GM18511 (cell line): Measurements from ENCODE around the gene PKNOX1.
"Not testable (repeated sequence)": the region's sequence is repeated elsewhere in the genome, so short reads cannot be mapped to it uniquely, and the experiment has no call there.

Experiments
- ATAC-seq: cut with Tn5 transposase; IDR thresholded peaks from one replicate; pipeline ENCODE4 v1.9.1; 2021; ENCODE audit warnings: mild to moderate bottlenecking, moderate library complexity; ENCODE audit not compliant: unreplicated experiment

The PKNOX1 gene

DNA sequence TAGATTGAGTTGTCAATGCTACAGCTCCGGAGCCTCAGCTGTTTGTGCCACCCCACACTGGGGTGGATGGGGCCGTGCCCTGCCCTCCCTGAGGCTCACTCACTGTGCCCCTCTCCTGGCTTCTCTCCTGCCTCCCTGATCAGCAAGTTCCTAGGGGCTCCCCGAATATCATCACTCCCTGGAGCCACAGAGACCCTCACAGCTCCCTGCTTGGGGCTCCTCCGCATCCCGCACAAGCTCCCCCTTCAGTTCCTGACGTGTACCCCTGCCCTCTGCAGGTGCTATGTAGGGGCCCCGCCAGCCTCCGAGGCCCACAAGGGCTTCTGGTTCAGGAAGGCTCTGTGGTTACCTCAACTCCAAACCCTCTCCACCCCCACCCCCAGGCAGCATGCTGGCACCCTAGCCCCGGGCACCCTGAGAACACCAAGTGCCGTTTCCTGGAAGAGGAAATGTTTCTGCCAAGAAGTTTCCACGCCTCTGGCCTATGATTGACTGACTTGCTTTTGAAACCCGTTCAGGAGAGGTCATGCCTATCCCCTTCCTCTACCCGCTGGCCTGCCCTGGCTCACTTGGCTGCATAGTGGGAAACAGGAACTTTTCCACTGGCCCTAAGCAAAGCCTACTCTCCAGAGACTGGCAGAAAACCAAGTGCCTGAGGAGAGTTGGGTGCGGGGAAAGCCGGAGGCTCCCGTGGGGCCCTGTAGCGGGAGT, 71.0 kb downstream of the PKNOX1 start:
- not testable (repeated sequence) for ATAC-seq

DNA sequence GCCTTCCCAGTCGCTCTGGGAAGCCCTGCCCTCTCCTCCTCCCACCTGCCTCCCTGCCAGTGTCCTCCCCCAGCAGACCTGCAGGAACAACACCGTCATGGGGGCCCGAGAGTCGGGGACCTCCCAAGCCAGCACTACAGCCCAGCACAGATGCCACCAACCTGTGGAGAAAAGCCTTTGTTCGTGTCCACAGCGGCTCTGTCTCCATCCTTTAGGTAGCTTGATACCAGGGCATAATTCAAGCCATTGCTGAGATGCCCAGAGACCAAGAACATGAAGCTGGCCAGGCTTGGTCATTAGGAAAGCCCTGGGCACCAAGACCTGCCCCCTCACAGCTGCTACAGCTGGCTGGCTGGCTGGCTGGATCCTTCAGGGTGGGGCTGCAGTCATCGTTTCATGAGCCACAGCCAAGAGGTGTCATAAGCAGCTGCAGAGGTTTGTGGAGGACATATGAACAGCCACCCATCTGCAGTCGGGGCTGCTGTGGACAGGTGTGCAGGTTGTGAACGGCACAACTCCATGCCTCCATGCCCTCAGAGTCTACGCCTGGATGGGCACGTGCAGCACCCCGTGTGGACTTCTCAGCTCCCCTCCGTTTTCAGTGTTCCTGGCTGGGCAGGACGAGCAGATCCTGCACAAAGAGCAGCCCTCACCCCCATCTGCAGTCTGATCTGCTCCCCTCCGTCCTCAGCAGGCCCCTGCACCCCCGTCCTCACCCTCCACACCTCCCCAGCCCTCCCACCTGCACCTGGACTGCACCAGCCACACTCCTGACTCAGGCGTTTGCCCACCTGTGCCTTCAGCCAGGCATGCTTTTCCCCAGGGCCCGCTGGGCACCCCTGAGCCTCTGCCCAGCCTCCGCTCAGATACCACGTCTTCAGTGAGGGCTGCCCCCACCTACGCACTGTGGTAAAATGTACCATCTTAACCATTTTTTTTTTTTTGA, 71.8 kb downstream of the PKNOX1 start:
- ATAC-seq: not testable (repeated sequence)

DNA sequence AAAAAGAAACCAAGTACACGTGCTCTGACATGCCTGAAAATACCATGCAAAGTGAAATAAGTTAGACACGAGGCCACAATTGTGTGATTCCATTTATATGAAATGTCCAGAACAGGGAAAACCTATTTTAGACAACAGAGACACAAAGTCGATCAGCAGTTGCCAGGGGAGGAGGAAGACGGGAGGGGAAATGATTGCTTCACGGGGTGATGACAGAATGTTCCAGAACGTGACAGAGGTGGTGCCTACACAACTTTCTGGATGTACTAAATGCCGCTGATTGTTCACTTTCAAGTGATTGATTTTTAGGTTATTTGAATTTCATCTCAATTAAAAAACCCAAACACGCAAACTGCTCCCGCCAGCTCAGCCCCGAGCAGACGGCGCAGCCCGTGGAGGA, 78.8 kb downstream of the PKNOX1 start:
- ATAC-seq: not testable (repeated sequence)

DNA sequence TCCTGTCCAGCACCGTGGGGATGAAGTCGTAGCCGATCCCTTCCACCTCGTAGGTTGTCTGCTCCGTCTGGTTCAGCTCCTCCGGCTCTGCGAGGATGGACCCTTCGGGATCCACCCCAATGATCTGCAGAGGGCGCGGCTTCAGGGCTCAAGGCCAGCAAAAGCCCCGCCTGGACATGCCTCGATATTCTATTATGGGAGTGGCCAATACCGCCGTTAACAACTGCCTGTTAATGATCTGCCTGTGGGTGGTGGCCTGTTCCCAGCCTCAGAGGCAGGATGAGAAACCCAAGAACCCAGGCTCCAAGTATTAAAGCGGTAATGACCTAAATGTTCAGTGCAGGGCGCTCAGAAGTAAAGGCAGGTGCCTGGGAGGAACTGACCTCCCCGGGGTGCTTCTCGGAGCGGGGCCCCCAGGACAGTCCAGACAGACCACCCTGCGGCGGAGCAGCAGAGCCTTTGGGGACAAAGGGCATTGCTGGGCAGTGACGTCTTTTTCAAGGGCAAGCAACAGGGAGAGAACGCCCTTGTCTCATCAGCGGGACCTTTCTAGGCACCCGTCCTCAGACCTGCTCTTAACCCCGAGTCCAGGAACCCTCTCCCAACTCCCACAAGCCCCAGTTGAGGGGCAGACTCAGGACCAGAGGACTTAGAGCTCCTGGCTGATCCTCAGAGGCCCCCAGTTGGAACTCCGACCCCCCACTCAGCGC, 88.7 kb downstream of the PKNOX1 start:
- ATAC-seq: not testable (repeated sequence)

DNA sequence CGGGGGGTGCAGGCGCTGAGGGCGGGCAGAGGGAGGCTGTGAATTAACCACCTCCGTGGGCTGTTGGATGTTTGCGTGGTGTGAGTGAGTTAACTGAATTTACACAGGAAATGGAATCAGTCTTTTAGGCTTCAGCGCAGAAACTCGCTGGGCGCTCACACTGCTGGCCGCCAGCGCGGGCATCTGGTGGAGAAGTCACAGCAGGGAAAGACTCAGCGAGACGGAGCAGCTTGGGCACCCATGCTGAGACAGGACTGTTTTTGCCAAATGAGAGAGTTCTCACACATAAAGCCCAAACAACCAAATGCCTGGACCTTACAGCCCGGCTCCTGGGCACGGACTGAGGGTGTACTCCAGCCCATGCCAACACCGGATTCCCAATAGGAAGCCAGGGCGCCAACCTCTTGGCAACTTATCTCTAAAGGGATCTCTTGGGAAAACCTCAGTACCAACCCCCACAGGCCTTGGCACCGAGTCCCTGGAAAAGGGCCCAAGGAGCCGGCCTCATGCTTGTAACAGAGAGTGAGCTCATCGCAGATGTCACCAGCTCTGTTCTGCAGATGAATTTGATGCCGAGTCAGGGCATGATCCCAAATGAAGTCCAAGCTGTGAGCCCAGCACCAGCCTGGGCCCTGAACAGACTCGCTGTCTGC, 90.0 kb downstream of the PKNOX1 start:
- ATAC-seq: not testable (repeated sequence)

DNA sequence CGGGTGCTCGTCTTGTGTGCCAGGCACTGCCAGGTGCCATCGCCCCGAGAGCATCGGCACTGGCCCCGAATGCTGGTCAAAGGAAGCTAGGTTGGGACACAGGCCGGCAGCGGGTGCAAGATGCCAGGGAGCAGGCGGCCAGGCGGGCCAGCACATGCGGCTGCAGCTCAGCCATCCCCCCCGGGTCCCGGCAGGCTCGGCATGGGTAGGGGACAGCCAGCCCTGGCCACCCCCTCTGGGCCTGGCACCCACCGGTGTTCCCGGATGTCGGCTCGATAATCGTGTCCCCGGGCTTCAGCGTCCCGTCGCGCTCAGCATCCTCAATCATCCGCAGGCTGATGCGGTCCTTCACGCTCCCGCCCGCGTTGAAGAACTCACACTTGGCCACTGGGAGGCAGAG, 91.6 kb downstream of the PKNOX1 start:
- ATAC-seq: not testable (repeated sequence)

DNA sequence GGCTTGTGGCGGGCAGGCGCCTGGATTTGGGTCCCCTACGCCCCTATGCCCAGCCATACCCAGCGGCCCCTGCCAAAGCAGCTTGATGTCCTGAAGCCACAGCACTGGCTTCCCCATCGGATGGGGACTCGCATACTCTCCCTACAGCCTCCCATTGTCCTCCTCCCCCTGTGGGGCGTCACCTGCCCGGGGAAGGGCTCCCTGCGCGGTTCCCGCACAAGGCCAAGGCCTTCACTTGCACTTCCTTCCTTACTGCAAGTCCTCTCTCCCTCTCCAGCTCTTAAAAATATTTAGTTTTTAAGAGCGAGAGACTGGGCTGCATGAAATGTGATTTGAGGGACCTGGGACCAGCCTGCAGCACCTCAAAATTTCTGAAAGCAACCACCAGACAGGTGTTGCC, 92.3 kb downstream of the PKNOX1 start:
- not testable (repeated sequence) for ATAC-seq

DNA sequence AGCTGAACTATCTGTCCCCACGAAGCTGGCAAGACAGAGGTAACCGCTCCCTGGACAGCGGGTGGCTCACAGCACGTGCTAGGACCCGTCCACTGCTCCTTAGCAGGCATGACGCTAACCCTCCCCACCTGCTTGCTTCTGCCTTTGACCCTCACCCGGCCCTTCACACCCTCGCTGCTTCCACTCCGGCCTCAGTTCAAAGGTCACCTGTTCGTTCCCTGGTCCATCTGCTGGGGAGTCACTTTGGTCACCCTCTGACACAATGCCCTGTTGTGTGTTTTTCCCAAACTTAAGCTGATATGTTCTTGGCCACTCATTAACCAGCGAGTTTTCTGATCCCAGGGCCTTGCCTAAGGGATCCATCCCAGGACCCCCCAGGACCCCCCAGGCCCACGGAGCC, 93.7 kb downstream of the PKNOX1 start:
- ATAC-seq: not testable (repeated sequence)

DNA sequence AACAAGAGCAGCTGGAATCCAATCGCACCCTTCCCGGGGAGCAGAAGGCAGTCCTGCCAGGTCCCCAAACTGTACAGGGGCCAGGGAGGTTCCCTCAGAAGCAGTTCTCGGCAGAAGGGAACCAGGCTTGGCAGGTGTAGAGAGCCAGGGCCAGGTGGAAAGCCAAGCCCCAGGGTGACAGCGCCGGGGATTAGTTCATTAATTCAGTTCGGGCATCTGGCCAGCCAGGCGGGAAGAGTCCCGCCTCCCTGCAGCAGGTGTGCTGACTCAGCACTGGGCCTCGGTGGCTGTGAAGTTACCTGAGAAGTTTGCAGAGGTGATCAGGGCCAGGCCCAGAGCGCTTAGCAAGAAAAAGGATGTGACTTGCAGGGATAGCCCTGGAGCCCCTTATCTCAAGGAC, 95.3 kb downstream of the PKNOX1 start:
- not testable (repeated sequence) for ATAC-seq

DNA sequence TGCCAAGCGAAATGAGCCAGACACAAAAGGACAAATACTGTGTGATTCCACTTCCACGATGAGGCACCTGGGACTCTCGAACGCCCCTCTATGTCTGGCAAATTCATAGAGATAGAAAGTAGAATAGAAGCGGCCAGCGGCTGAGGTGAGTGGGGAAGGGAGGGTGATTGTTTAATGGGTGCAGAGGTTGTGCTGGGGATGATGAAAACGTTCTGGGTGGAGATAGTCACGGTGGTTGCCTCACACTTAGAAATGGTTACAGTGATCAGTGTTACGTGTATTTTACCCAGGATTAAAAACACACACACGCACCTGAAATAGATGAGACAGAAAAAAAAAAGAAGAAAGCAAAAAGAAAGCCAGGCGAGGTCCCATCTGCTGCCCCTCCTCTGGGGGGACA, 98.4 kb downstream of the PKNOX1 start:
- ATAC-seq: not testable (repeated sequence)

DNA sequence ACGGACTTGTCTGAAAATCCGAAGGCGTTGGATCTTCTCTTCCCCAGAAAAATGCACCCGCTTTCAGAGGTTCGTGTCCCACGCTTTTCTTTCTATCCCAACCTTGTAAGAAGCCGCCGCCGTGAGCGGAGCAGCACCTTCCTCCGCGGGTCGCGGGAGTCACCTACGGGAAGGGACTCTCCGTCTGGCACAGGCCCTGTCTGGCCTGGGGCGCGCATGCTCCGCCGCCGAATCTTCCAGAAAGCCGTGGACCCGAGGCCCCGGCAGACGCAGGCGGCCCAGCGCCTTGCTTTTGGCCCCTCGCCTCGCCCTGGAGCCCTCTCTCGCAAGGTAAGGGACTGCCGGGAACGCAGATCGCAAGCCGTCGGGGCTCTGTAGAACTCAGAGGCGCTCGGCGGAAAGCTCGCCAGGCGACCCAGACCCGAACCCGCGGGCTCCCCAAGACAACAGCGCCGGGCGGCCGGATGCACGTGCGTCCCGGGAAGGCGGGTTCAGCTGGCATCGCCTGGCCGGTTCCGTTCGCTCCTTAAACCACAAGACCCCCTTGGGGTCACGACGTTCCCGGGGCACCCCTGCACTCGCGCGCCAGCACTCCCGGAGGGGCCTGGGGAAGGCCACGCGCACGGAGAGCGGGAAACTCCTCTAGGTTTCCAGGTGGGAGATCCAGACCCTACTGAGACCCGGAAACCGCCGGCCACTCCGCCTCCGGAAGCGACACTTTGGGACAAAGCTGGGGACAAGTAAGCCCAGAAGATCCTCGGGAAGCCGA, 100.2 kb downstream of the PKNOX1 start:
- not testable (repeated sequence) for ATAC-seq

DNA sequence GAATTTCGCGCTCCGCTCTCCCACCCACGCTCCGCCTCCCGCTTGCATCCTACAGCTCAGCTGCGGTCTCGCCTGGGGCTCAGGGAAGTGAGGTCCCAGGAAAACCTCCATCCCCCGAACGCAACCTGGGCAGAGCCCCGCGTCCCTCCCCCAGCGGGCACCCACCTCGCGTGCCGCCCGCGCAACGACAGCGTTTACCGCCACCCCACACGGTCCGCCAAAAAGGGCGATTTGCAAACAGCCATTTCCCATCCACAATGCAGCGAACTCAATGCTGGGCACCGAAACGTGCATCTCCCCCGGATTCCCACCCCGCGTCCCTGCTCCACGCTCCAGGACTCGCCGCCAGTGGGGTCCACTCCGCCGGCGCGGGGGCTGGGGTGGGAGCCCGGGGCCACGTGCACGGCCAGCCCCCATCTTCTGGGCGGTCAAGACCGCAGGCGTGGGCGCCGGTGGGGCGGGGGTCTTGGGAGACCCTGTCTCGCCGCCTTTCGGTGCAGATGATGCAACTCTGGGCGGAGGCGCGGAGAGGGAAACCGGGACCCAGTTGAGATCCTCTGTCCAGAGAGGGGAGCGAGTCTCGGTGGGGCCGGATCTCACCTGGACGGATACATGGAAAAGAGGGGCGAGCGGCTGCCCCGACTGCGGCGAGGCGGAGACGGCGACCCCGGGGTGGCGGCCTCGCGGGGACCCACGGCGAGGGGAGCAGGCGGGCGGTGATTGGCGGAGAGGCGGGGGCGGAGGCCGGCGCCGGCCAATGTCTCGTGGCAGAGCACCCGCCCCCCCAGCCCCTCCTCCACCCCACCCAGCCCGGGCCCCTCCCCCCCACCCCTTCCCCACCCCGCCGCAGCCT, 101.0 kb downstream of the PKNOX1 start, which contains the start of gene CBS:
TSS of gene CBS (minus strand) at position 666 of the 853 bp plus-strand sequence. CDS start 3,642 bp downstream, outside the sequence.
- not testable (repeated sequence) for ATAC-seq

DNA sequence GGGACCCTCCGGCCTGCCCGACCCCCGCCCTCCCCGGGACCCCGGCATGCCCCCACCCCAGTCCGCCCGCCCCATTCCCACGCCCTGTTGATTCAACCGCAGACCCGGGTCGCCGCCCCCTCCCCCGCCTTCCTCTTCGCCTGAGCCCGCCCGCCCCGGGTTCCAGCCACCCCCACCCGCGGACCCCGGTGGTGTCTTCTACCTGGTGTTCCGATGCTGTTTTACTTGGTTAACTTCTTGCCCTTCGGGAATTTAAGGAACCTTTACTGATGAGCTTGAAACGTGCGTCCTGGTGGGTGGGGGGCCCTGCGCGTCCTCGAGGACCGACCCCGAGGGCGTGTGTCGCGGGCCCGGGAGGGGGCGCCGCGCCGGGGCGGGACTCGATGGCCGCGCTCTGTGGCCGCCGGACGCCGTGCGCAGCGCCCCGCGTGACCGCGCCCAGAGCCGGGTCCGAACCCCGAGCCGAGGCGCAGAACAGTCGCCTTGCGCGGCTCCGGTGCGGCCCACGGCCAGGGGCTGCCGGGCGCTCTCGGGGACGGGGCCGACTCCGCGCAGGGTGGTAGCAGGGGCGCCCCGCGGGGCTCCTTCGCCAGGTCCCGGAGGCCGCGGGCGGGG, 101.8 kb downstream of the PKNOX1 start:
- ATAC-seq: not testable (repeated sequence)

DNA sequence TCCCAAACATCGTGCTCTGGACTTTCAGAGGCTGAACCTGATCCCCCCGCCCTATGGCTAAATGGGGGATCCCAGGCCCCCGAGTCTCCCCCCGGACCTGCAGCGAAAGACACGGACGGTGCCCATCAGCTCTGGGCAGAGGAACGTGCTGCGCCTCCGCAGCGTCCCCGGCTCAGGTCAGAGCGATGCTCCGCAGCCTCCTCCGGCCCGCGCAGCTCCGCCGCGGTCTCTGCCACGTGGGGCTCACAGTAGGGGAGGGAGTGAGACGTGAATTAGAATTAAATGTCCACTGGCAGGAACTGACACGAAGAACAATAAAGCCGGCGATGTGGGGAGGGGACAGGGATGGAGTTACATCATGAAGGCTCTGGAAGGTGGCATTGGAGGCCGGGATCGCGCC, 102.3 kb downstream of the PKNOX1 start:
- not testable (repeated sequence) for ATAC-seq

DNA sequence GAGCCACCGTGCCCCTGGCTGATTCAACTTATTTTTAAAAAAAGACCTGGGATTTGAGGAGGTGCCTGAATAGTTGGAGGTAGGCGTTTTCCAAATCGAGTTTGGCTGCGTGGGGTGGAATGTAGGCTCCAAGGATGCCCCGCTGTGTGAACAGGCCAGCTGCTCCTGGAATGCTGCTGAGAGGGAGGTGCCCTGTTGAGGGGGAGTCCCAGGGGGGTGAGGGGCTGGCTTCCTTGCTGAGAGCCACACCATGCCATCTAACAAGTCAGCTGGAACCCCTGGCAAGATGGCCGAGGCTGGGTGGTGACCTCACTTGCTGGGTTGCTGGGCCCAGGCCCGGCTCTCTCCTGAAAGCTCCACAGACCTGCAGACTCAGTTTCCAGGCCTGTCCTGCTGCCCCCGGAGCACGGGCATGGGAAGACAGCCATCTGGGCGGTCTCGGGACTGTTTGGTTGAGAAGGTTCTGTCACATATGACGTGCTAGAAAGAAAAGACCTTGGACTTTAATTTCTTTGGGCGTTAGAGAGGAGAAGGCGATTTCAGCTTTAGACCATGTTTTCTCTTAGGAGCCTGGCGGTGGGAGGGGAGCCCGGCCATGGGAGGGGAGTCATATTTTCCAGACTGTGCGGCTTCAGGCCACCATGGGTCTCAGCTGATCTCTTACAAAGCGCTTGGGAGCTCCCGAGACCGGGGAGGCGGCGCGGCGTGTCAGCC, 108.4 kb downstream of the PKNOX1 start:
- ATAC-seq: not testable (repeated sequence)
